ENCODE measurements around the gene ARPP19. TPM values are rescaled to one million over a fixed set of nuclear protein-coding genes. Genes with fewer than 3 reads are reported as not detected.

The ARPP19 gene
- total RNA-seq, 4 donors from 2014 or later, result 71.1 to 95.6 (median 76.6) TPM

GRCh38 chr15:52511084-52511483, 57.7 kb downstream of the ARPP19 start:
- no peak for TF ChIP-seq CTCF (IDR thresholded peaks at IDR 0.05)
- TF ChIP-seq POLR2A (IDR thresholded peaks at IDR 0.05), result no peak
- intact Hi-C loops (cut with DNase I; ENCODE audit: low total_unique reads), result no loop called here
- 50 to 54% methylated on average over 2 of the region's 2 CpGs for WGBS, 2 donors
- no peak for DNase-seq (ENCODE audit: low spot score in 2 of 2)
- no peak overlapping the region for H3K4me3 ChIP-seq (ENCODE audit: low read depth, poor library complexity, severe bottlenecking)

- no peak overlapping the region for H3K4me3 ChIP-seq (ENCODE audit: low read depth, poor library complexity, severe bottlenecking)
- TF ChIP-seq CTCF (IDR thresholded peaks at IDR 0.05) (no peak), POLR2A (IDR thresholded peaks at IDR 0.05) (no peak)
- DNase-seq (ENCODE audit: low spot score in 2 of 2), result no peak
- intact Hi-C loops (cut with DNase I; ENCODE audit: low total_unique reads), result no loop called here
- WGBS, 2 donors, result 64 to 69% methylated on average over 3 of the region's 3 CpGs
These were observed 59.2 kb downstream of the ARPP19 start for GRCh38 chr15:52509500-52510245.

GRCh38 chr15:52506549-52506948, 62.3 kb downstream of the ARPP19 start:
- TF ChIP-seq POLR2A (IDR thresholded peaks at IDR 0.05), result no peak
- no peak for TF ChIP-seq CTCF (IDR thresholded peaks at IDR 0.05)
- no peak for DNase-seq (ENCODE audit: low spot score in 2 of 2)
- 77 to 79% methylated on average over 6 of the region's 6 CpGs for WGBS, 2 donors
- intact Hi-C loops (cut with DNase I; ENCODE audit: low total_unique reads), result no loop called here
- H3K4me3 ChIP-seq (ENCODE audit: low read depth, poor library complexity, severe bottlenecking), result no peak overlapping the region

- DNase-seq (ENCODE audit: low spot score in 2 of 2), result peak; percentile 83 to 92
- WGBS, 2 donors, result 59 to 70% methylated on average over 6 of the region's 6 CpGs
These were observed 63.7 kb downstream of the ARPP19 start for GRCh38 chr15:52505151-52505550.

GRCh38 chr15:52503788-52504496, 64.9 kb downstream of the ARPP19 start:
- H3K4me3 ChIP-seq (ENCODE audit: low read depth, poor library complexity, severe bottlenecking), result no peak overlapping the region
- TF ChIP-seq POLR2A (IDR thresholded peaks at IDR 0.05) (no peak), CTCF (IDR thresholded peaks at IDR 0.05) (no peak)
- 81 to 84% methylated on average over 5 of the region's 5 CpGs for WGBS, 2 donors
- intact Hi-C loops (cut with DNase I; ENCODE audit: low total_unique reads), result no loop called here
- no peak for DNase-seq (ENCODE audit: low spot score in 2 of 2)

More at GRCh38 chr15:52505151-52505550, 63.7 kb downstream of the ARPP19 start:
- no peak overlapping the region for H3K4me3 ChIP-seq (ENCODE audit: low read depth, poor library complexity, severe bottlenecking)
- intact Hi-C loops (cut with DNase I; ENCODE audit: low total_unique reads), result no loop called here
- no peak for TF ChIP-seq POLR2A (IDR thresholded peaks at IDR 0.05)
- TF ChIP-seq CTCF (IDR thresholded peaks at IDR 0.05), result no peak
